ENCODE measurements around the gene KLF12. TPM values are rescaled to one million over a fixed set of nuclear protein-coding genes. Genes with fewer than 3 reads are reported as not detected.

Gene KLF12
- 17.6 TPM for total RNA-seq

GRCh38 chr13:74134221-74134776 is at the start of gene KLF12:
TSS of gene KLF12 (minus strand) at chr13:74134404.
- peak; percentile 91 for DNase-seq

DNA sequence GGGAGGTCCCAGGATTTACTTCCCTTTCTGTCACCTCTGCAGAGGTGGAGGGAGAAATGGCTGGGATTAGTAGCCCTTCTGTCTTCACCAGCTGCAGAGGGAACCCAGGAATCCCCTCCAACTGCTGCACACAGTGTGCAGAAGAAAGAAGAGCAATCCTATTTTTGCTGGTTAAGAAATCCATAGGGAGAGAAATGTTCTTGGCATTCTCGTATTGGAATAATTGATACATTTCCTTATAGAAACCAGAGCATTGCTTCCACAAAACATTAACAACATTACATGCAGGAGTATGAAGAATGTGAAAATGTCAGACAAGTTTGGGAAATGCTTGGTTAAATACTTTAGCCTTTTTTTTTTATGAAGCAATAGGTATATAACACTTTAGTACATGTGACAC is 48.3 kb upstream of the KLF12 start:
- peak; percentile 12 for DNase-seq

DNA sequence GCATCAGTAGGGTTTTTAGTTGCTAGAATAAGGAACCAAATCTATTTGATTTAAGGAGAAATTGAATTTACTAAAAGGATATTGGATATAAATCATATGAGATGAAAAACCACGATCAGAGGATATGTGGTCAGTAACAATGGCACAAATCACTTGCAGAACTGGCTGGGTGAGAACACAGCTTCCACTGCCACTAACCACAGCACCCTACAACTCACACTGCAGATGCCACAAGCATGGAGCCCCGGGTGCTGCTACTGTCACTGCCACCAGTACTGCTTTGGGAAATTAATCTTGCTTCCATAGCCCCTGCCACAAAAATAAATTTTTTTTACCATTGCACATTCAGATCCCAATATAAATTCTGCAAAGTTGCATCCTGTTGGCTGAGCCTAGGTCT is 40.6 kb upstream of the KLF12 start:
- DNase-seq: no peak

DNA sequence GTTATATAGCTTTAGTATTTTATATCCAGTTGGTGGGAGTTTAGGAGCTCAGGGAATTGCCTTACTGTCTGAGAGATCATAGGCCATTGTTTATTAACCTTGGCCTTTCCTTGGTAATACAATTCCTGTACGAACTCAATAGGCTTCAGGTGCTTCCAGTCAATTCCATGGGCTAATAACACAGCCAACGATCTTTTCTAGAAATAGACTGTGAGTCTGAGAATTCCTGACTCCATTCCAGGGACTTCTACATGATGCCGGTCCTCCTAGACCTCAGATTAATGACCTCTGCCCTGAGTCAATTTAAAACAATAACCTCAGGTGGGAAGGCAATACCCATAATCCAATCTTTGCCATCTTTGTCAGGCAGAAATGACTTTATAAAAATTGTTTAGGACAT is 39.6 kb upstream of the KLF12 start:
- DNase-seq: no peak

DNA sequence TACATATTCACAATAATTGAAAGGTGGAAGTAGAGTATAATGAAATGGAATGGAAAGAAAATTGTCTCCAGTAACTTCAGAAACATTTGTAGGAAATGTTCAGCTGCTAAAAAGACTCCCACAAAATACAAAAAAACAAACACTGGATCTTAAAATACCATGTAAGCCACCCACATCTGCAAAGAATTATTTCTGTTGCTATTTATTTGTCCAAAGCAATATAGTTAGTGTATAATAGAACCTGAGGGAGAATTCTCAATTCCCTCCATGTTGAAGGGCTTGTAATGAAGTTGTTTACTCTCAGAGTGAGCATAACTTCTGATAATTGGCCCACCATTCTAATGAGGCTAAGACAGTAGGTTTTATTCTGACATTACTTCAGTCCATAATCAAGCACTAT is 37.4 kb upstream of the KLF12 start:
- peak; percentile 14 for DNase-seq

DNA sequence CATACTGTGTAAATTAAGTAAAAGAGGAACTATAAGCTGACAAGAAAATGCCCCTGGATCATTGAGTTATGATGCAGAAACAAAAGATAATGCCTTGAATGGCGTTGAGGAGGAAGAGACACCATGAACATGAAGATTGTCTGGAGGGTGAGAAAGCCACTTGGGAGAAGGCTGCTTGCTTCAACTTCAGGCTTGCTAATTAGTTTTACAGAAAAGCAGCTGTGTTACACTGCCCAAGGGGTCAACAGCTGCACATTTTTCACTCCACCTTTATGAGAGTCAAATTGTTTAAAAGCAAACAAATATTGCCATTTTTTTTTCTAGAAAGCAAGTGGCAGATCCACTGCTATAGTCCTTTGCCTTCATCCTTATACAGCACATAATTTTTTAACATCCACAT is 35.5 kb upstream of the KLF12 start:
- DNase-seq: no peak

DNA sequence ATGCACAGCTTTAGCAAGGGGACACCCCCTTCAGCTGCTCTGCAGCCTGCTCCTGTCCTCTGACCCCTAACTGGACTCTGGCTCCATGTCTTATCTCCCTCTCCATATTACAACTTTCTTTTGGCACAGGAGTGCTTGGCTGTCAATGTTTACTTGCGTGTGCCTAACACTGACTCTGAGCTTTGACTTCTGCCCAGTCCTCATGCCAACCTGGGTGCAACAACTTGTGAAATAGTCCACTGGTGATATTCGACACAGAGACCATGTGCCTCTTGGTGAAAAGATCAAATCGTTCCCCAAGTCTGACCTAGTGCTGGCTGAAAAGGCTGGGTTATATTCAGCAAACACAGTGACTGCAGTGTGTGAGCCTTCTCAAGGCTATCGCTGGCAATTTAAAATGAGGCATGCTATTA is 34.1 kb upstream of the KLF12 start:
- DNase-seq: no peak

GRCh38 chr13:74166261-74167004 is 32.2 kb upstream of the KLF12 start:
- DNase-seq: no peak

GRCh38 chr13:74162782-74163181 is 28.6 kb upstream of the KLF12 start:
- DNase-seq: no peak

DNA sequence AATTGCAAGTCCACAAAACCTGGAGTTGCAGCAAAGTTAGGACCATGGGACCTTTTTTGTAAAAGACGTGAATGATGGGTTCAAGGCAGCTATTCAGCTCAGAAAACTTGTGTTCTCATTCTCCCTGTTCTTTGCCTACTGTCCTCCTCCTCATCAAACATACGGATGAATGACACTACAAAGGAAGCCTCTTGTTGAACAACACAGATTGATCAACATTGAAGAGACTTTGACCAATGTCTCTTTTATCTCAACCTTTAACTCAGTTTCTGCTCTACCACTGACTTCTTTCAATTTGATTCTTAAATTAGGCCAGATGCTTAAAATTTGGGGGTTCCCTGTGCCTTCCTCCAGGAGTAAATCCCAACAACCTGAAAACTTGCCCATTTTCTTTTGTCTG is 27.9 kb upstream of the KLF12 start:
- DNase-seq: no peak

DNA sequence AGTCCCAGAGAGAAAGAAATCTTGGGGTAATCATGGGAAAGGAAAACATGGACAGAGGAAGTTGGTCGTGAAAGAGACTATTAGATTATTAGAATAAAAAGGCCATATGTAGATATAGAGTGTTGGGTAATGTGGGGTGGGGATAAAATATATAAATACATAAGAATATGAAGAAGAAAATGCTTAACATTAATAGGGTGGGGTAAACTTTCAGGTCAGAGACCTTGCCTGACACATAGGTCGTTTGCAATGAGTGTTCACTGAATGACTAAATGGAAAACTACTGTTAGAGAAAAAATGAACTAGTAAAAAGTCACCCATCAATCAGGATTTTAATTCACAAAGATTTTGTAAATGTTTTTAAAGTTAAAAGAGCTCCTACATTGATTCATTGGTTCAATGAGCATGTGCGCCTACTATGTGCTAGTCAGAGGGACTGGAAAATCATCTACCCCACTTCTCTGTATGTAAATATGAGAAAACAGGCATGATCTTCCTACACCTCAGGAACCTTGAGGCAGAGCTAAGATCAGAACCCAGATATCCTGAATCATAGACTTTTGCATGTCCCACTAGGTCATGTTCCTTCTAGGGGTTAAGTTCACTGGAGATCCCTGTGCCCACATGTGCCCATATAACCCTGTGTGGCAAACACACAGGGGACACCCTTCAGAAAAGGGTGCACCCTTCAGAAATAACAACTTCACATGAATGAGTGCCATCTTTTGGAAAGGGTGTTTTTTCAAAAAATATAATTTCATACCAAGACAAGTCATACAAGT is 24.6 kb upstream of the KLF12 start:
- no peak for DNase-seq

- DNase-seq: peak; percentile 10
These were observed 23.8 kb upstream of the KLF12 start for GRCh38 chr13:74158028-74158427.

DNA sequence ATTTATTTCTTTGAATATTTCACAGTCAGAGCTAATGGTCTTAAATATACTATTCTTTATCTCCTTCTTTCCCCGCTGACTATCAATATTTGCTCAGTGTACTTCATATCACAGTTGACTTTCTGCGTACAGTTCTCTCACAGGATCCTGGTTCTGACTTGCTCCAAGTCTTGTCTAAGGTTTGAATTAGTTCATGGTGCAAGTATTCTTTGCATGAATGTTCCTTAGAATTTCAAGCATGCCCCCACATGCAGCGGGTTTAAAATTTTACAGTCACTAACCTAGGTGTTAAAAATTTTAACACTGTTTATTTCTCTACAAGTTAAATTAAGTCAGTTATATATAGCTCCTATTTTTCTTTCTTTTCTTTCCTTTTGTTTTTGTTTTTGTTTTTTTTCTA is 20.8 kb upstream of the KLF12 start:
- DNase-seq: no peak

GRCh38 chr13:74153316-74153715 is 19.1 kb upstream of the KLF12 start:
- DNase-seq: no peak

DNA sequence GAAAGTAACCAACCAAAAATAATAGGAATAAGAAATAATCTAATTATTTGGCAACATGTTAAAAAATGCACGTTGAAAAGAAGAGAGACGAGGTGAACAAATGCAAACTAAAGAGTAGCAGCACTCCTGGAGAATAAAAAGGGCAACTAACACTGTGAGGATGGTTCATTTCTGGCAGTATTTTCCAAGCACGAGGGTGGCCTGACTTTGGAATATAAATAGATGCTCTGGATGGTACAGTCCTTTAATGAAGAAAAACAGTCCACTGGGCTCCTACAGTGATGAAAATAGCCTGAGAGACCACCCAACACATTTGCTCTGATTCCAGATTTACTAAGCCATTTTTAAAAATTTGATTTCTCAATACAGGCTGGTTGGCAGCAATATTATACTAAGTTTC is 17.7 kb upstream of the KLF12 start:
- DNase-seq: no peak

GRCh38 chr13:74148352-74148751 is 14.1 kb upstream of the KLF12 start:
- no peak for DNase-seq

- peak; percentile 56 for DNase-seq
These were observed 11.2 kb upstream of the KLF12 start for GRCh38 chr13:74145249-74145975.

- no peak for DNase-seq
These were observed 10.1 kb upstream of the KLF12 start for GRCh38 chr13:74144269-74144668.

DNA sequence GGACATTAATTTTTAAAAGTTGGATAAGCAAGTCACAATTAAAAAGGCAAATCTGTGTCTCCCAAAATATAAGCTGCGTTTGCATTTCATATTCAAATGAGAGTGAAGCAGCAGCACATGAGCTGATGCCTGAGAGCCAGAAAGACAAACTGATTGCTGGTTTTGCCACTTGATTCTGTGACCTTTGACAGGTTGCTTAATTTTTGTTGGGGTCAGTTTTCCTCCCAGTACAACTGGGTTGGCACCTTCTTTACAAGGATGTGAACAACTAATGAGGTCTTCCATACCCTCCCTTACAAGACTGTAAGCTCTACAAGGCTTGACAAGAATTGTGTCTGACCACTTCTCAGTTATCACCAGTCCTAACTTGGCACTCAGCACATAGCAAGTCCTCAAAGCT is 8.1 kb upstream of the KLF12 start:
- DNase-seq: no peak

- DNase-seq: peak; percentile 6
These were observed 4.0 kb upstream of the KLF12 start for GRCh38 chr13:74138241-74138640.

DNA sequence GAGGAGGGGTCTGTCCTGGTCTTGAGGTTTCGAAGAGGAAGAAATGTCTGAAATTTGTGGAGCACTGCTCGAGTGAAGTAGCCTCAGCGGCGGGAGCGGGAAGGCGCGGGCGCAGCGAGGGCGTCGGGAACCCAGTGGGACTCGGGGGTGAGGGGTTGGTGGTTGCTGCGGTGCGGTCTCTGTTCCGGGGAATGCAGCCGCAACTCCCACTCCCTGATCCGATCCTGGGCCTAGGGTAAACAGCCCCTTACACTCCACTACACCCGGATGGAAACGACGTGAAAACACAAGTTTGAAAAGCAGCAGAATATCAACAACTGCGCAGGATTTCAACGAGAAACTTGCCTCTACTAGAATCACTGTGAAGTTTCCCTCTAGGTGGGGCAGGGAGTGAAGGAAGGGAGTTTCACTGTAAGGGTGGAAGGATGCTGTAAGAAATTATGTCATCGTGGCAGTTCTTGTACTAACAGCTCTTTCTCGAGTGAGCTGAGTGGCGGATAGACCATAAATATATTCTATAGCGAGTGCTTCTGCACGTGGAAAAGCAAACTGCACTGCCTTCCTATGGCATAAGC is 2.0 kb upstream of the KLF12 start:
- DNase-seq: peak; percentile 60

DNA sequence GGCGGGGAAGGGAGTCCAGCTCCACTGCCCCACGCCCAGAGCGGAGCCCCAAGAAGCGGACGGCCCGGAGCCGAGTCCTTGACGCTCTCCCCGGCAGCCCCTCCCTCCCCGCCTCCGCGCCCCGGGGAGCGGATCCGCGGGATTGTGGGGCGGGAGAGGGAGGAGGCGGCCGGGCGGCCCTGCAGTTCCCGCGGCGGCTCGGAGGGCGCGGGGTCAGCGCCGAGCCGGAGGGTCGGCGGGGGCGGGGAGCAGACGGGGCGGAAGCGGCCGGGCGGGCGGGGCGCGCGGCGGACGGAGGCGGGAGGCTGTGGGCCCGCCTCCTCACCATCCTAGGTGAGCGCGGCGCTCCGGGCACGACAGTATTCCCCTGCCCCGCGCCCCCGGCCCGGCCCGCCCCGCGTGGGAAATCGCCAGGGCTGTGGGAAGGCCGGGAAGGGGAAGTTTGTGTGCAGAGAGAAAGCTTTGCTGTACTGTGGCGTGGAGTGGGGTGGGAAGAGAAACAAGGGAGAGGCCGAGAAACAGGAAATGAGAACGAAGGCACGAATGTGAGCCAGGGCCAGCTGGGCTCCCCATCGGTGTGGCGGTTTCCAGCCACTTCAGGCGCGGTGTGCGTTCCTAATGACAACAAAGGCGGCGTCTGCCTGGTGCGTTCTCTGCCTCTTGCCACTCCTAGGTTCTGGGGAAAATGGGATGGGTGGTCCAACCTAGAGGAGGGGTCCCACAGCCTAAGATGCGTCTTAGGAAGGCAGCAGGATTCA is 1.3 kb upstream of the KLF12 start:
- DNase-seq: peak; percentile 68

All from skin of body (tissue), 2 donors.